CD4-positive, alpha-beta T cell treated with Interleukin-12 subunit alpha and Interleukin-12 subunit beta, for 1 hour (primary cell): Measurements from ENCODE around the gene LAGE3.

ENCODE experiments used
- DNase-seq: peaks from one replicate; pipeline ENCODE4 v3.0.0-alpha.2; 2020

LAGE3 gene

DNA sequence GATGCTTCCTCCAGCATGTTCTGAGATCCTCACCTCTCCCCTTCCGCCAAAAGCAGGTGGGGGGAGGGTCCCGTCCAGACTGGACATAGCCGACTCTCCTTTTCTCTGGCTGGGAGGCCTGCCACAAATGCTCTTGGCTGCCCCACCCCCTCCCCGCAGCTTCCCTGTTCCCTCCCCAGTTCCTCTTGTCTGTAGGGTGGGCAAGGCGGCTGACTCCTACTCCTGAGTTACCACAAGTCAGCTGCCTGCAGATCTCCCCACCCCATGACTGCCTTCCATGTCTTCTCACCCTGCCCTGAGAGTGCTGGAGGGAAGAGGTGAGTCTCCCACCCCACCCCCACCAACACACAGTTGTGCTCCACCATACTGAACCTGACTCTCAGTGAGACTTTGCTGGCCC lies 47.7 kb downstream of the LAGE3 start:
- no peak for DNase-seq

DNA sequence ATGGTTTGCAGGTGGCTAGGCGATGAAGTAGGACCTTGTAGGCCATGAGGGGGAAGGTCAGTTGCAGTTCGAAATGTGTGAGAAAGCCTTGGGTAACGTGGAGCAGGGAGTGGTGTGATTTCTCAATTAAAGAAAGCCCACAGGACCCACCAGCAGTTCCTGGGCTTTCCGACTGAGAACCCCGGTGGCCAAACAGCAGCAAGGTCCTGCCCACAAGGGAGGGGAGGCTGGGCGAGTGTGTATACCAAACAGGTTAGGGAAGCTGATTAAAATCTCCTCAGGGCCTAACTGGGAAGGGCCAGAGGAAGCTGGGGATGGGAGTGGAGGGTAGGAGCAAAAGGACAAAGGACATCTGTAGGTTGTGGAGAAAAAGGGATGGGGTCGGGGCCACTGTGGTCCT lies 48.2 kb downstream of the LAGE3 start:
- no peak for DNase-seq

DNA sequence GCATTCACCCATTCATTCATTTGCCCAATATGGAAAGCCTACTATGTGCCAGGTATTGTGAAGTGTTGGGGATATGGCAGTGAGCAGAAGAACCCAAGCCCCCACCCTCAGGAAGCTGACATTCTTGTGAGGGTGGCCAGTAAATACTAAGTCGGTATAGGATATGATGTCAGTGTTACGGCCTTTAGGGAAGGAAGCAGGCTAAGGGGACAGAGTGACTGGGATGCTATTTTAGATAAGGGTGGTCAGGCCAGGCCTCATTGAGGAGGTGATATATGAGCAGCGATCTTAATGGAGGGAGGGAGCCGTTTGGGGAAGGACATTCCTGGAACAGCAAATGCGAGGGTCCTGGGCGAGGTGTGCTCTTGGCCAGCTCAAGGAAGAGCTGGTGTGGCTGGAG lies 48.6 kb downstream of the LAGE3 start:
- no peak for DNase-seq

DNA sequence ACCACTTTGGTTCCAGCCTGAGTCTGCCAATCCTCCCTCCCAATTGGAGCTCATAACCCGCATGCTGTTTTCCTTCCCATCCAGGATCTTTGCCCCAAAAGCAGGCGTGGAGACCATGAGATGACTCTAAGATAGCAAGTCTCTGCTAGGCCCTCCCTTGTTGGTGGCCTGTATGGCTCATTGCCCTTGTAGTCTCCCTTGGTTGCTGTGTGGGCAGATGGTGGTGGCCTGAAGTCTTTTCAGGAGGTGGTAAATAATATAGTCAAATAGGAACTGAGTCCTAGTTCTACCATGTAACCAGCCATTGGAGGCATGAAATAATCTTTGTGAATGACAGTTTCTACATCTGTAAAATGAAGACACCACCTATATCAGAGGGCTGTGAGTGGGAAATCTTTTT lies 49.4 kb downstream of the LAGE3 start:
- no peak for DNase-seq

DNA sequence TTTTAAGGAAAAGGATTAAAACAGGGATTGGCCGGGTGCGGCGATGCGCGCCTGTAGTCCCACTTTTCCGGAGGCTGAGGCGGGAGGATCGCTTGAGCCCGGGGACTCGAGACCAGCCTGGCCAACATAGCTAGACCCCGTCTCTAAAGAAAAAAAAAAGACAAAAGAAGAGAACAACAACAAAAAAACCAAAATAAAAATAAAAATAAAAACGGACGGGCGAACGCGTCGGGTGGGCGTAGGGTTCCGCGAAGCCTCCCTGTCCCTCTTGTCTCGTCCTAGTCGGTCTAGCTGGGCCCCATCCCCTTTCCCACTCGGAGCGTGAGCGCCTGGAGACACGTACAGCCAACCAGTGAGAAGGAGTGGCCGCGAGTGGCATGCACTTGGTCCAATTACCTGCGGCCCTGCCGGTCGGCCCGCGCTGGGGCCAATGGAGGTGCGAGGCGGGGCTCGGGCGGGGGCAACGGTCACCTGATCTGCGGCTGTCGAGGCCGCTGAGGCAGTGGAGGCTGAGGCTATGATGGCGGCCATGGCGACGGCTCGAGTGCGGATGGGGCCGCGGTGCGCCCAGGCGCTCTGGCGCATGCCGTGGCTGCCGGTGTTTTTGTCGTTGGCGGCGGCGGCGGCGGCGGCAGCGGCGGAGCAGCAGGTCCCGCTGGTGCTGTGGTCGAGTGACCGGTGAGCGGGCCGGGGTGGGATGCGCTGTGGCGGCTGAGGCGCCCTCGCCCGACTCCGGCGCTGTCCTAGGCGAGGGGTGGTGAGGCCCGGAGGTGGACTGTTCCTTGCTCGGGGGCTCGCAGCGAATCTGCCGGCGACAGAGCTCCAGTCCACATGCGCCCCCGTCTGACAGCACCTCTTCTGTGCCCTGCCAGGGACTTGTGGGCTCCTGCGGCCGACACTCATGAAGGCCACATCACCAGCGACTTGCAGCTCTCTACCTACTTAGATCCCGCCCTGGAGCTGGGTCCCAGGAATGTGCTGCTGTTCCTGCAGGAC lies 50.6 kb downstream of the LAGE3 start, which contains the start of gene ATP6AP1:
ATP6AP1 (plus strand) TSS at position 502 of the 996 bp plus-strand sequence; CDS start at position 518, 16 bp downstream.
- peak; percentile 90 for DNase-seq
